A673 (cell line): ENCODE results near the gene SFTPB.

Experiments used
- CTCF ChIP-seq: fragments of 300-800, 200-600 bp; sonication (generic); conservative IDR thresholded peaks from 2 replicates; pipeline ENCODE4 v1.5.1; 2017; ENCODE audit warnings: low read depth, mild to moderate bottlenecking, antibody characterized with exemption, low read length, moderate library complexity, mixed read lengths
- EZH2 ChIP-seq: fragments of 200-600 bp; sonication (generic); IDR thresholded peaks from 2 replicates; pipeline ENCODE4 v1.6.1; 2017; ENCODE audit warnings: borderline replicate concordance, low read depth, mild to moderate bottlenecking, mixed read lengths, antibody characterized with exemption, low read length; ENCODE audit not compliant: poor library complexity, severe bottlenecking

DNA sequence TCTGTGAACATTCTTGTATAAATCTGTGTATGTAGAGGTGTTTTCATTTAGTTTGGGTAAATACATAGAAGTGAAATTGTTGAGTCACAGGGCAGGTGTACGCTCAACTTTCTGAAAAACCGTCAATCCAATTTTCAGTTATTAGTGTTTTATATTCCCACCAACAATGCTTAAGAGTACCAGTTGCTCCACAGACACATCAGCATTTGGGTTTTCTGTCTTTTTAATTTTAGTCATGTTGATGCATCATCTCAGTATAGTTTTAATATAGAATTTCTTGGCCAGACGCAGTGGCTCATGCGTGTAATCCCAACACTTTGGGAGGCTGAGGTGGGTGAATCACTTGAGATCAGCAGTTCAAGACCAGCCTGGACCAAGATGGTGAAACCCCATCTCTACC lies 22.9 kb upstream of the SFTPB start:
- TF ChIP-seq EZH2 (no peak), CTCF (no peak)
